HepG2 (cell line): ENCODE results near the gene SEC24A. TPM values are rescaled to one million over a fixed set of nuclear protein-coding genes. Genes with fewer than 3 reads are reported as not detected.
A peak's percentile ranks its signal among the peaks of the same experiment; 100 is the strongest.

ENCODE experiments used
- BCL6 ChIP-seq: IDR thresholded peaks from 2 replicates; pipeline ENCODE4 v1.6.1; 2016; ENCODE audit warnings: missing genetic modification reagents, missing compliant biosample characterization
- CSRNP1 ChIP-seq: sonication (generic); formaldehyde crosslinking; IDR thresholded peaks from 2 replicates; pipeline ENCODE4 v1.8.1; 2023; ENCODE audit warnings: mild to moderate bottlenecking, missing genetic modification reagents
- EZH2 ChIP-seq: conservative IDR thresholded peaks from 2 replicates; pipeline ENCODE4 v1.6.1; 2012; ENCODE audit warnings: mild to moderate bottlenecking, low read depth, low read length, moderate library complexity
- GATA4 ChIP-seq: sonication (generic); IDR thresholded peaks from 2 replicates; pipeline ENCODE4 v1.6.1; 2016; ENCODE audit warnings: antibody characterized with exemption, low read depth, borderline replicate concordance
- MTF2 ChIP-seq: sonication (generic); formaldehyde crosslinking; IDR thresholded peaks from 2 replicates; pipeline ENCODE4 v1.5.0; 2020; ENCODE audit warnings: missing genetic modification reagents, borderline replicate concordance
- NR3C1 ChIP-seq: sonication (generic); formaldehyde crosslinking; IDR thresholded peaks from 2 replicates; pipeline ENCODE4 v1.4.0; 2020; ENCODE audit warnings: missing genetic modification reagents
- PPARG ChIP-seq: conservative IDR thresholded peaks from 2 replicates; pipeline ENCODE4 v1.6.1; 2016; ENCODE audit warnings: missing biosample characterization, missing genetic modification reagents
- REST ChIP-seq, 2 experiments: IDR thresholded peaks; 2 replicates each; pipeline ENCODE4 v1.6.1; 2011 to 2012; ENCODE audit warnings: low read length in 2 of 2, borderline replicate concordance in 1 of 2, low read depth in 1 of 2, mild to moderate bottlenecking in 1 of 2, moderate library complexity in 1 of 2
- SMAD1 ChIP-seq: sonication (generic); formaldehyde crosslinking; IDR thresholded peaks from 2 replicates; pipeline ENCODE4 v1.4.0; 2020; ENCODE audit warnings: missing genetic modification reagents, low read depth, mild to moderate bottlenecking, borderline replicate concordance
- SMARCE1 ChIP-seq: fragments of 450-650 bp; IDR thresholded peaks from 2 replicates; pipeline ENCODE4 v1.6.1; 2017; ENCODE audit warnings: borderline replicate concordance
- TBP ChIP-seq: sonication (generic); formaldehyde crosslinking; IDR thresholded peaks from 2 replicates; pipeline ENCODE4 v1.5.0; 2020; ENCODE audit warnings: missing genetic modification reagents
- TEF ChIP-seq: sonication (generic); formaldehyde crosslinking; IDR thresholded peaks from 2 replicates; pipeline ENCODE4 v1.5.0; 2020; ENCODE audit warnings: missing genetic modification reagents
- ZNF17 ChIP-seq: sonication (generic); formaldehyde crosslinking; IDR thresholded peaks from 2 replicates; pipeline ENCODE4 v1.5.0; 2020; ENCODE audit warnings: mild to moderate bottlenecking, missing genetic modification reagents
- ZNF276 ChIP-seq: sonication (generic); formaldehyde crosslinking; IDR thresholded peaks from 2 replicates; pipeline ENCODE4 v1.4.0; 2020; ENCODE audit warnings: mild to moderate bottlenecking, low read depth, missing genetic modification reagents
- ZNF460 ChIP-seq: sonication (generic); formaldehyde crosslinking; IDR thresholded peaks from 2 replicates; pipeline ENCODE4 v1.5.1; 2020; ENCODE audit warnings: missing genetic modification reagents, mild to moderate bottlenecking, borderline replicate concordance
- ZNF484 ChIP-seq: sonication (generic); formaldehyde crosslinking; IDR thresholded peaks from 2 replicates; pipeline ENCODE4 v1.5.1; 2020; ENCODE audit warnings: mild to moderate bottlenecking, low read depth, missing genetic modification reagents, borderline replicate concordance
- ZNF749 ChIP-seq: sonication (generic); formaldehyde crosslinking; IDR thresholded peaks from 2 replicates; pipeline ENCODE4 v1.8.0; 2022; ENCODE audit warnings: mild to moderate bottlenecking, missing genetic modification reagents, moderate library complexity, borderline replicate concordance
- ZNF850 ChIP-seq: sonication (generic); formaldehyde crosslinking; conservative IDR thresholded peaks from 2 replicates; pipeline ENCODE4 v1.9.0; 2021; ENCODE audit warnings: mild to moderate bottlenecking, missing genetic modification reagents
- ZSCAN22 ChIP-seq: sonication (generic); formaldehyde crosslinking; IDR thresholded peaks from 2 replicates; pipeline ENCODE4 v1.4.0; 2020; ENCODE audit warnings: mild to moderate bottlenecking, missing genetic modification reagents
- polyA plus RNA-seq, 8 experiments: library from polyadenylated mRNA; depleted of rRNA in 3 of 8; stranded (reverse) in 7 of 8; unstranded in 1 of 8; fragments of >200 nt; fragmentation: Illumina TruSeq in 4 of 8; extraction: Trizol in 4 of 8; gene quantifications; 2 replicates each; pipeline versions ENCODE4 v1.2.1 to v1.2.3, GENCODE V29; 2011 to 2016; ENCODE audit warnings: low read depth in 4 of 8, missing spikeins in 1 of 8, mixed read lengths in 1 of 8; ENCODE audit not compliant: insufficient read depth in 1 of 8
- total RNA-seq, 5 experiments: library from RNA; depleted of rRNA; stranded (reverse); fragments of >200 nt; fragmentation: Illumina TruSeq; extraction: Trizol; gene quantifications; 2 replicates each; pipeline ENCODE4 v1.2.3, GENCODE V29; 2016; ENCODE audit warnings: low read depth in 1 of 5
- TF ChIP-seq, protein P1 (sequence below): sonication (generic); formaldehyde crosslinking; IDR thresholded peaks from 2 replicates; pipeline ENCODE4 v1.4.0; 2020; ENCODE audit warnings: mild to moderate bottlenecking, missing genetic modification reagents

Gene SEC24A
- total and polyA plus RNA-seq, 2 of the 13 experiments (the other 11 are each of a cell fraction or from before 2014, with no cell fraction given): 30.5 to 56.8 TPM

DNA sequence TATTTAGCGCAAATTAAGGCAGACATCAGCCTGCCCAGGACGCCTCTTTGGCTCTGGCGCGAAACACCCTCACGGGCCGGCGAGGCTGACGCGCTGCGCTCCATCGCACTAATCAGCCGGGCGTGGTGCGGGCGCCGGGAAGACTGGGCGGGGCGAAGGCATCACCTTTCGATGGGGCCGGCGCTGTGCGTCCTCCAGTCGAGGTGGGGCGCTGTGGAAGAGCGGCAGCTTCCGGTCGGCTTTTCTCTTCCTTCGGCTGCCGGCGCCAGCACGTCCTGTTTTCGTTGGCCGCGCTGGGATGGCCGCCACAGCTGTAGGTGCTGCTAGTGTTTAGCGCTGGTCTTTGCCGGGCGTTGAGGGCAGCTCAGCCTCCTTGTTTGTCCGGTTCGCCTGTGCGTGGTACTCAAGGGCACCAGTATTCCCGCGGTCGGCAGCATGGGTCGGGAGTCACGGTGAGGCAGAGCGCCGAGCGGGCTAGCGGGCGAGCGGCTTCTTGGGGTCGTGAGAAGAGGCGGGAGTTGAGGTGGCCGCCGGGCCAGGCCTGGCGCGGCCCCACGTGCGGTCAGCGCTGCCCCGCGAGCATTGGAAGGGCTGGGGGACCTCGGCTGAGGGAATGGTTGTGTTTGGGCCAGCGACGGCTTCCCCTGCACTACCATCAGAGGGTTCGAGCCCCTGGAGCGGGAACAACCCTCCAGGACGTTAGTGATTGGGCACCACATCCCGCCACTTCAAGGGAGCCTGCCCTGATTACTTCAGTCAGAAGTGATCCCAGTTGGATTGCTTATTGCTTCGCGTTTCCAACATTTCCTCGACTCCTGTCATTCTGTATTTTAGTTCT is 110.1 kb downstream of the SEC24A start, which contains the start of gene DDX46 (continued):
- TF ChIP-seq, protein P1, sequence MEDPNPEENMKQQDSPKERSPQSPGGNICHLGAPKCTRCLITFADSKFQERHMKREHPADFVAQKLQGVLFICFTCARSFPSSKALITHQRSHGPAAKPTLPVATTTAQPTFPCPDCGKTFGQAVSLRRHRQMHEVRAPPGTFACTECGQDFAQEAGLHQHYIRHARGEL (CRISPR knock-in tag): no peak
- peak; percentile 66 for TF ChIP-seq PPARG (CRISPR knock-in tag)
- TF ChIP-seq ZNF484: no peak
- no peak for TF ChIP-seq REST (IDR thresholded peaks at IDR 0.05; ENCODE audit: borderline replicate concordance in 1 of 2, low read depth in 1 of 2, low read length in 2 of 2)
- no peak for TF ChIP-seq SMARCE1
- TF ChIP-seq SMAD1 (CRISPR knock-in tag): 0 out of 2 replicates have a peak, but pooled peaks have one; percentile 85
- peak; percentile 58; the same call in 1 of the 2 replicates for TF ChIP-seq ZNF460 (CRISPR knock-in tag)
- TF ChIP-seq EZH2: no peak
- peak; percentile 76; the same call in 1 of the 2 replicates for TF ChIP-seq CSRNP1 (CRISPR knock-in tag)
- TF ChIP-seq TEF (CRISPR knock-in tag): no peak
- peak; percentile 59 for TF ChIP-seq BCL6 (CRISPR knock-in tag)
- no peak for TF ChIP-seq NR3C1 (CRISPR knock-in tag)
- no peak for TF ChIP-seq GATA4
- TF ChIP-seq TBP: 0 out of 2 replicates have a peak, but pooled peaks have one; percentile 72
- peak; percentile 47; the same call in 1 of the 2 replicates for TF ChIP-seq ZNF276 (CRISPR knock-in tag)
- 0 out of 2 replicates have a peak, but pooled peaks have one; percentile 43 for TF ChIP-seq ZSCAN22 (CRISPR knock-in tag)
- TF ChIP-seq ZNF850 (CRISPR knock-in tag): 0 out of 2 replicates have a peak, but pooled peaks have one; percentile 73
- no peak for TF ChIP-seq ZNF17 (CRISPR knock-in tag)
- no peak for TF ChIP-seq MTF2 (CRISPR knock-in tag)
- peak; percentile 88 for TF ChIP-seq ZNF749 (CRISPR knock-in tag)
